Tibial artery (tissue), 4 donors: ENCODE data around the gene ATP11B.

Experiments used
- DNase-seq, 2 donors: peaks; one replicate each; pipeline ENCODE4 v3.0.0-alpha.2; 2019
- H3K27ac ChIP-seq, 2 donors: fragments of 200-600 bp; sonication (generic) in 1 of 2; 1 replicate in 1 of 2; 2 replicates in 1 of 2; pipeline ENCODE4 v1.5.1; 2018 to 2019; ENCODE audit warnings: mild to moderate bottlenecking in 1 of 2
- H3K27me3 ChIP-seq, 2 donors: fragments of 200-600 bp; sonication (generic) in 1 of 2; one replicate each; pipeline versions ENCODE4 v1.5.1 to v1.6.0; 2016 to 2019
- H3K36me3 ChIP-seq, 3 donors: fragments of 200-600 bp; sonication (generic) in 2 of 3; one replicate each; pipeline ENCODE4 v1.5.1; 2016 to 2019; ENCODE audit warnings: mild to moderate bottlenecking in 2 of 3
- H3K4me1 ChIP-seq, 4 donors: fragments of 200-600 bp; sonication (generic) in 2 of 4; 1 replicate in 3 of 4; 2 replicates in 1 of 4; pipeline ENCODE4 v1.5.1; 2016 to 2019
- H3K4me3 ChIP-seq, 2 donors: fragments of 200-600 bp; sonication (generic) in 1 of 2; 1 replicate in 1 of 2; 2 replicates in 1 of 2; pipeline ENCODE4 v1.5.1; 2018 to 2019; ENCODE audit warnings: mild to moderate bottlenecking in 2 of 2
- H3K9me3 ChIP-seq, 3 donors: fragments of 200-600 bp; sonication (generic) in 1 of 3; one replicate each; pipeline ENCODE4 v1.5.1; 2016 to 2019
- CTCF ChIP-seq, 2 experiments: fragments of 200-600 bp in 1 of 2; fragments of 450-650 bp in 1 of 2; IDR thresholded peaks; one replicate each; pipeline ENCODE4 v1.5.1; 2017 to 2019; ENCODE audit warnings: antibody characterized with exemption in 2 of 2, mild to moderate bottlenecking in 1 of 2, moderate library complexity in 1 of 2
- intact Hi-C: fragments of 100-400 bp; cut with DNase I; formaldehyde crosslinking; loops from one replicate; pipeline ENCODE4 v1.15.0; 2023; ENCODE audit warnings: low total_unique reads

ATP11B gene

DNA sequence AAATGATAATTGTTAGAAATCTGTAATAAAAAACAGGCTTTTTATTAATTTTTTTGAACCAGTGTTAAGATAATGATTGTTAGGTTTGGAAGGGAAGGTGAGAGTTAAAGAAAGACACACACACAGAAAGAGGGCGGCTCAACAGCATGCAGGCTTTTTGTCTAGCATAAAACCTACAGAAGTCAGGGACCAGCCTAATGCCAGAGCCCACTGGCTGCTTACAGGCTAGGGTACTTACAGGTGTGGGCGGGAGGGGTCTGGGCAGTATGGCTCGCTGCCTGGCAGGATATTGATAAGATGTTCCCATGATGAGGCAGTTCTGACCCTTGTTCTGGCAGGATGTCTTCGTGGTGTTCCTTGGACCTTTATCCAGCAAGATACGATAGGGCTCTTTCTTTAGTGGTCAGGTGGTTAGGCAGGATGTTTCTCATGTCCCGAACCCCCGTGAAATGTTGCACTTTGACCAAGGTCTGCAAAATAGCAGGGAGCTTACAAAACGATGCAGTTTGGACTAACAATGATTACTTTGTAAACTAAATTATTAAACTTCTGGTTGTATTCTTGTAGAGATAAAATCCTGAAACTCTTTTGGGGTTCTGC, 102.3 kb downstream of the ATP11B start:
- no peak overlapping the region for H3K4me3 ChIP-seq
- H3K36me3 ChIP-seq, result peaks cover 14 to 56% (median 15%) of the 10 kb centered on the region in 3 donors
- no peak for TF ChIP-seq CTCF (IDR thresholded peaks at IDR 0.05)
- H3K4me1 ChIP-seq, result no peaks in the 10 kb centered on the region
- intact Hi-C loops, result no loop called here
- H3K27me3 ChIP-seq, result no peaks in the 10 kb centered on the region
- no peaks in the 10 kb centered on the region for H3K9me3 ChIP-seq
- DNase-seq, result no peak
- H3K27ac ChIP-seq, result no peak overlapping the region

- no peak overlapping the region for H3K27ac ChIP-seq
- no peak for TF ChIP-seq CTCF (IDR thresholded peaks at IDR 0.05)
- H3K36me3 ChIP-seq, result peaks cover 14 to 48% (median 15%) of the 10 kb centered on the region in 3 donors
- no peaks in the 10 kb centered on the region for H3K9me3 ChIP-seq
- intact Hi-C loops, result no loop called here
- no peak for DNase-seq
- no peaks in the 10 kb centered on the region for H3K4me1 ChIP-seq
- H3K27me3 ChIP-seq, result no peaks in the 10 kb centered on the region
- no peak overlapping the region for H3K4me3 ChIP-seq
These were observed 103.2 kb downstream of the ATP11B start for GRCh38 chr3:182896553-182896952.

DNA sequence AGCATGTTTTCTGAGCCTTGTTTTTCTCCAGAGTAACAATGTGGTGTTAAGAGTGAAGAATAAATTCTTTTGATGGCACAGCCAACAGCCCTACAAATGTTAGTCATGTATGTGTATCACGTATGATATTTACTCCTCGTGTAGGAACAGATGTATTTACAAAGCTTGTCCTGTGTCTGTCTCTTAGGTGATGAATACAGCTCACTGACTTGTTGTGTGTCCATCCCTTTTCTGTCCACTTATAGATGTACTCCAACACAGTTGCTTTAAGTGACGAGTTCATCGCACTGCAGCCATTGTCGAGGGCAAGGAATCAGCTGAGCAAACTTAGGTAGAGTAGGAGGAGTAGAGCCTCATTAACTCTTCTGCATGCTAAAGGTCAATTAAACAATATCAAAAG, 108.9 kb downstream of the ATP11B start:
- TF ChIP-seq CTCF (IDR thresholded peaks at IDR 0.05), result no peak
- intact Hi-C loops, result no loop called here
- H3K4me1 ChIP-seq, result no peaks in the 10 kb centered on the region
- H3K27ac ChIP-seq, result no peak overlapping the region
- no peak for DNase-seq
- peaks cover 32 to 62% (median 36%) of the 10 kb centered on the region in 3 donors for H3K36me3 ChIP-seq
- H3K4me3 ChIP-seq, result no peak overlapping the region
- H3K9me3 ChIP-seq, result no peaks in the 10 kb centered on the region
- H3K27me3 ChIP-seq, result no peaks in the 10 kb centered on the region

DNA sequence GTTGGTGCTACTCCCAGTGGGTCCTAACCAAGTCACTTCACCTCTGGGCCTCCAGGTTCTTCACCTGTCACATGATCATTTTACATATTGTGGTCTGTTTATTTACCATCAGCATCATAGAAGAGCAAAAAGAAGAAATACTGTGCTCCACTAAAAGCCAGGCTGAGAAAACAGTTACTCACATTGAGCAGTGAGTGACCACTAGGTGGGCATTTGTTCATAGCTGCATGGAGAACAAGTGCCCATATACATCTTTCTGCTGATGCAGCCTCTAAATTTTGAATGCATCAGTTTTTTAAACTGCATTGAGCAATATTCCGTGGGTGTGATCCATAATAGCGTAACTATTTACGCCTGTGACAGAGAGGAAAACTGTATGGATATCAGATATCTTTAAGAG, 110.9 kb downstream of the ATP11B start:
- no peak for DNase-seq
- Histone ChIP-seq H3K27ac (no peak overlapping the region), H3K4me1 (no peaks in the 10 kb centered on the region), H3K4me3 (no peak overlapping the region), H3K9me3 (no peaks in the 10 kb centered on the region), H3K36me3 (peaks cover 28 to 51% (median 41%) of the 10 kb centered on the region in 3 donors), H3K27me3 (no peaks in the 10 kb centered on the region)
- intact Hi-C loops, result no loop called here
- TF ChIP-seq CTCF (IDR thresholded peaks at IDR 0.05), result no peak

DNA sequence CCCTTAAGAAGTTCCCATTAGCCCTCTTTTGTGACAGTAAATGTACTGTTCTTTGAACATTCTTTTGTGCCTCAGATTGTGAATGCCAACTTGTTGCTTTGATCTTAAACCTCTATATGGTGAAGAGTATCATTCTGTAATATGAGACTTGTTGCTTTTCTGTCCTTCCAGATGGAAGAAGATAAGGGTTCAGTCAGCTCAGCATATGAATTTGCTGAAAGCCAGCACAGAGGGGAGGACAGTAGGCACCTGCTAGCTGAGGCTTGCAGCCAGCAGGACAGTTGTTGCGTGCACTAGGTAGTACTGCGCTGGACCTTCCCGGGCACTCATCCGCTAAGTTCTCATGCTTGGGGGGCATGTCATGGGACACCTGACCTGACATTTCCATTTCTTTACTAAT, 112.3 kb downstream of the ATP11B start:
- intact Hi-C loops, result no loop called here
- TF ChIP-seq CTCF (IDR thresholded peaks at IDR 0.05), result no peak
- no peak for DNase-seq
- Histone ChIP-seq H3K9me3 (no peaks in the 10 kb centered on the region), H3K27me3 (no peaks in the 10 kb centered on the region), H3K4me3 (no peak overlapping the region), H3K27ac (no peak overlapping the region), H3K4me1 (no peaks in the 10 kb centered on the region), H3K36me3 (peaks cover 16 to 43% (median 41%) of the 10 kb centered on the region in 3 donors)

GRCh38 chr3:182906036-182906435, 112.7 kb downstream of the ATP11B start:
- H3K27ac ChIP-seq, result no peak overlapping the region
- intact Hi-C loops, result no loop called here
- no peak overlapping the region for H3K4me3 ChIP-seq
- H3K9me3 ChIP-seq, result no peaks in the 10 kb centered on the region
- no peaks in the 10 kb centered on the region for H3K4me1 ChIP-seq
- no peak for TF ChIP-seq CTCF (IDR thresholded peaks at IDR 0.05)
- H3K36me3 ChIP-seq, result peaks cover 16 to 43% (median 41%) of the 10 kb centered on the region in 3 donors
- DNase-seq, result no peak
- H3K27me3 ChIP-seq, result no peaks in the 10 kb centered on the region
